ENCODE measurements around the gene ZNF740.

- no peak for TF ChIP-seq CTCF (IDR thresholded peaks at IDR 0.05)
- no peak for TF ChIP-seq EP300 (IDR thresholded peaks at IDR 0.05)
- TF ChIP-seq POLR2AphosphoS5 (IDR thresholded peaks at IDR 0.05), result no peak
These were observed 34.3 kb downstream of the ZNF740 start for GRCh38 chr12:53214687-53215455.
